Vagina (tissue), 2 donors: ENCODE data around the gene SCAPER.

Source experiments
- POLR2A ChIP-seq, 2 donors: fragments of 450-650 bp; IDR thresholded peaks; one replicate each; pipeline ENCODE4 v1.6.1; 2017; ENCODE audit warnings: antibody characterized with exemption in 2 of 2, mild to moderate bottlenecking in 2 of 2, moderate library complexity in 2 of 2
- TF ChIP-seq, protein P1 (sequence below), 3 experiments: fragments of 450-650 bp in 2 of 3; fragments of 200-600 bp in 1 of 3; sonication (generic) in 1 of 3; IDR thresholded peaks; one replicate each; pipeline ENCODE4 v1.5.1; 2017 to 2019; ENCODE audit warnings: antibody characterized with exemption in 3 of 3, mild to moderate bottlenecking in 2 of 3, moderate library complexity in 2 of 3

DNA sequence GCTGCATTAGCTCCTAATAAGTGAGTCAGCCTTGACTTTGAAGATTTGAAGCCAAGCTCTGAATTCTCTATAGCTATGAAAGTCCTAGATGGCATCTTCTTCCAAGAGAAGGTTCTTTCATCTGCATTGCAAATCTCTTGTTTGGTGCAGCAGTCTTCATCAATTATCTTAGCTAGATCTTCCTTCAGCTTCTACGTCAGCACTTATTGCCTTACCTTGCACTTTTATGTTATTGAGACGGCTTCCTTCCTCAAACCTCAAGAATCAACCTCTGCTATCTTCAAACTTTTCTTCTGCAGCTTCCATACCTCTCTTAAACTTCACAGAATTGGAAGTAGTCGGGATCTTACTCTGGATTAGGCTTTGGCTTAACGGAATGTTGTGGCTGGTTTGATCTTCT is 167.6 kb downstream of the SCAPER start:
- TF ChIP-seq, protein P1, sequence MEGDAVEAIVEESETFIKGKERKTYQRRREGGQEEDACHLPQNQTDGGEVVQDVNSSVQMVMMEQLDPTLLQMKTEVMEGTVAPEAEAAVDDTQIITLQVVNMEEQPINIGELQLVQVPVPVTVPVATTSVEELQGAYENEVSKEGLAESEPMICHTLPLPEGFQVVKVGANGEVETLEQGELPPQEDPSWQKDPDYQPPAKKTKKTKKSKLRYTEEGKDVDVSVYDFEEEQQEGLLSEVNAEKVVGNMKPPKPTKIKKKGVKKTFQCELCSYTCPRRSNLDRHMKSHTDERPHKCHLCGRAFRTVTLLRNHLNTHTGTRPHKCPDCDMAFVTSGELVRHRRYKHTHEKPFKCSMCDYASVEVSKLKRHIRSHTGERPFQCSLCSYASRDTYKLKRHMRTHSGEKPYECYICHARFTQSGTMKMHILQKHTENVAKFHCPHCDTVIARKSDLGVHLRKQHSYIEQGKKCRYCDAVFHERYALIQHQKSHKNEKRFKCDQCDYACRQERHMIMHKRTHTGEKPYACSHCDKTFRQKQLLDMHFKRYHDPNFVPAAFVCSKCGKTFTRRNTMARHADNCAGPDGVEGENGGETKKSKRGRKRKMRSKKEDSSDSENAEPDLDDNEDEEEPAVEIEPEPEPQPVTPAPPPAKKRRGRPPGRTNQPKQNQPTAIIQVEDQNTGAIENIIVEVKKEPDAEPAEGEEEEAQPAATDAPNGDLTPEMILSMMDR (IDR thresholded peaks at IDR 0.05) = no peak
- TF ChIP-seq POLR2A (IDR thresholded peaks at IDR 0.05) = no peak
